Thyroid gland (tissue), 4 donors: ENCODE results near the gene ARMC3. TPM values are rescaled to one million over a fixed set of nuclear protein-coding genes. Genes with fewer than 3 reads are reported as not detected.
"Not testable (repeated sequence)": the region's sequence is repeated elsewhere in the genome, so short reads cannot be mapped to it uniquely, and the experiment has no call there.

Experiments
- DNase-seq, 2 donors: peaks; one replicate each; pipeline ENCODE4 v3.0.0-alpha.2; 2019
- H3K27ac ChIP-seq, 3 donors: fragments of 200-600 bp; sonication (generic); 1 replicate in 2 of 3; 2 replicates in 1 of 3; pipeline ENCODE4 v1.5.1; 2016 to 2019; ENCODE audit warnings: mild to moderate bottlenecking in 1 of 3, moderate library complexity in 1 of 3
- H3K27me3 ChIP-seq: fragments of 200-600 bp; sonication (generic); one replicate; pipeline ENCODE4 v1.5.1; 2019
- H3K36me3 ChIP-seq, 2 donors: fragments of 200-600 bp; sonication (generic); one replicate each; pipeline ENCODE4 v1.5.1; 2016 to 2019
- H3K4me1 ChIP-seq, 2 donors: fragments of 200-600 bp; sonication (generic); one replicate each; pipeline ENCODE4 v1.5.1; 2017 to 2019
- H3K4me3 ChIP-seq, 3 donors: fragments of 200-600 bp; sonication (generic); replicated peaks in 1 of 3; 1 replicate in 2 of 3; 2 replicates in 1 of 3; pipeline ENCODE4 v1.5.1; 2016; ENCODE audit warnings: mild to moderate bottlenecking in 1 of 3
- H3K9me3 ChIP-seq: fragments of 200-600 bp; sonication (generic); one replicate; pipeline ENCODE4 v1.5.1; 2017
- POLR2A ChIP-seq, 2 donors: fragments of 450-650 bp; IDR thresholded peaks; one replicate each; pipeline ENCODE4 v1.6.1; 2017; ENCODE audit warnings: antibody characterized with exemption in 2 of 2, mild to moderate bottlenecking in 2 of 2, moderate library complexity in 1 of 2
- whole genome bisulfite sequencing, 2 donors: methylation state at CpG; one replicate each; pipeline ENCODE4 v1.1.5; 2017; 5-methylcytosine and 5-hydroxymethylcytosine counted together
- intact Hi-C: fragments of 100-400 bp; cut with DNase I; formaldehyde crosslinking; loops from one replicate; pipeline ENCODE4 v1.15.1; 2023
- total RNA-seq, 4 donors: library from RNA; depleted of rRNA; stranded (reverse); fragments of >200 nt; gene quantifications; one replicate each; pipeline ENCODE4 v1.2.3, GENCODE V29; 2016
- TF ChIP-seq, protein P1 (sequence below), 6 experiments: fragments of 200-600 bp in 3 of 6; fragments of 450-650 bp in 3 of 6; sonication (generic) in 3 of 6; IDR thresholded peaks; one replicate each; pipeline ENCODE4 v1.5.1; 2016 to 2019; ENCODE audit warnings: antibody characterized with exemption in 6 of 6, mild to moderate bottlenecking in 2 of 6, inconsistent platforms in 1 of 6, moderate library complexity in 1 of 6

The ARMC3 gene
- total RNA-seq, 4 donors from 2014 or later, result 0.13 to 0.73 (median 0.51) TPM

DNA sequence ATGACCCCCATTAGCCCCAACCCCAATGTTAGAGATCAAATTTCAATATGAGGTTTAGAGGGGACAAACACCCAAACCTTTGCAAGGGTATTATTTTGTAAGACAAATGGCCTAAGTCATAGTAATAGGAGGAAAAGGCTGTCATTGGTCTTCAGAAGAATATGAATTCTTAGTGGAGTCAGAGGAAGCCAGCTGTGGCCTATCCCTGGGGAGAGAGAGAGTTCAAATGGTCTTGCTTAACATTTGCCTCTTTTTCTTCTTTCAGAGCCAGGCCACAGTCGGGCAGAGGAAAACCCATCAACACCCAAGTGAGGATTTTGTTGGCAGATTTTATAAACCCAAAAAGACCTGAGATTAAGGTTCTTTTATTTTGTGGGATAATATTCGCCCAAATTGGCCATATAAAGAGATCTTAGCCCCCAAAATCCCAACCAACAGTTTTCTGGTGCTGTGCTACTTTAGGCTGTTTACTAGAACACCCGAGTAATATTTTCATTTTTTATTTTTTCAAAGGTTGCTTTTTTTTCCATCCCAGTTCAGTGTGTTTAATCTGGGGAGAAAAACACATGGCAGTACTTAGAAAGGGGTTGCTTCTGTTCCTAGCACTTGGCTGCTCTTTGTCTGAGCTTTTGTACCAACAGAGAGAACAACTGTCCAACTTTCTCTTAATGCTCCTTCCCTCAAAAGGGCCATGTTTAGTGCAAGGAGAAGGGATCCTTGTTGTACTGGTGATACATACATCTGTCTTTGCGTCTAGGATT lies 26.8 kb upstream of the ARMC3 start:
- intact Hi-C loops, result no loop called here
- Histone ChIP-seq H3K9me3 (no peaks in the 10 kb centered on the region), H3K36me3 (no peaks in the 10 kb centered on the region), H3K4me3 (no peak overlapping the region), H3K4me1 (no peaks in the 10 kb centered on the region), H3K27ac (no peak overlapping the region), H3K27me3 (no peaks in the 10 kb centered on the region)
- DNase-seq, result no peak
- 73 to 79% methylated on average over 4 of the region's 4 CpGs for WGBS, 2 donors
- TF ChIP-seq, protein P1, sequence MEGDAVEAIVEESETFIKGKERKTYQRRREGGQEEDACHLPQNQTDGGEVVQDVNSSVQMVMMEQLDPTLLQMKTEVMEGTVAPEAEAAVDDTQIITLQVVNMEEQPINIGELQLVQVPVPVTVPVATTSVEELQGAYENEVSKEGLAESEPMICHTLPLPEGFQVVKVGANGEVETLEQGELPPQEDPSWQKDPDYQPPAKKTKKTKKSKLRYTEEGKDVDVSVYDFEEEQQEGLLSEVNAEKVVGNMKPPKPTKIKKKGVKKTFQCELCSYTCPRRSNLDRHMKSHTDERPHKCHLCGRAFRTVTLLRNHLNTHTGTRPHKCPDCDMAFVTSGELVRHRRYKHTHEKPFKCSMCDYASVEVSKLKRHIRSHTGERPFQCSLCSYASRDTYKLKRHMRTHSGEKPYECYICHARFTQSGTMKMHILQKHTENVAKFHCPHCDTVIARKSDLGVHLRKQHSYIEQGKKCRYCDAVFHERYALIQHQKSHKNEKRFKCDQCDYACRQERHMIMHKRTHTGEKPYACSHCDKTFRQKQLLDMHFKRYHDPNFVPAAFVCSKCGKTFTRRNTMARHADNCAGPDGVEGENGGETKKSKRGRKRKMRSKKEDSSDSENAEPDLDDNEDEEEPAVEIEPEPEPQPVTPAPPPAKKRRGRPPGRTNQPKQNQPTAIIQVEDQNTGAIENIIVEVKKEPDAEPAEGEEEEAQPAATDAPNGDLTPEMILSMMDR (IDR thresholded peaks at IDR 0.05), result no peak
- no peak for TF ChIP-seq POLR2A (IDR thresholded peaks at IDR 0.05)

DNA sequence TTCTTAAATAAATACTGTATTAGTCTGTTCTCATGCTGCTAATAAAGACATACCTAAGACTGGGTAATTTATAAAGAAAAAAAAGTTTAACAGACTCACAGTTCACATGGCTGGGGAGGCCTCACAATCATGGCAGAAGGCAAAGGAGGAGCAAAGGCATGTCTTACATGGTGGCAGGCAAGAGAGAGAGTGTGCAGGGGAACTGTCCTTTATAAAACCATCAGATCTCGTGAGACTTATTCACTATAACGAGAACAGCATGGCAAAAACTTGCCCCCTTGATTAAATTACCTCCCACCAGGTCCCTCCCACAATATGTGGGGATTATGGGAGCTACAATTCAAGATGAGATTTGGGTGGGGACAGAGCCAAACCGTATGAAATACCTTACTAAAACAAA lies 25.7 kb upstream of the ARMC3 start:
- H3K27ac ChIP-seq, intact Hi-C loops, H3K4me3 ChIP-seq, H3K27me3 ChIP-seq, H3K9me3 ChIP-seq, H3K36me3 ChIP-seq, H3K4me1 ChIP-seq, DNase-seq: not testable (repeated sequence)
- 85 to 89% methylated on average over 3 of the region's 3 CpGs for WGBS, 2 donors

DNA sequence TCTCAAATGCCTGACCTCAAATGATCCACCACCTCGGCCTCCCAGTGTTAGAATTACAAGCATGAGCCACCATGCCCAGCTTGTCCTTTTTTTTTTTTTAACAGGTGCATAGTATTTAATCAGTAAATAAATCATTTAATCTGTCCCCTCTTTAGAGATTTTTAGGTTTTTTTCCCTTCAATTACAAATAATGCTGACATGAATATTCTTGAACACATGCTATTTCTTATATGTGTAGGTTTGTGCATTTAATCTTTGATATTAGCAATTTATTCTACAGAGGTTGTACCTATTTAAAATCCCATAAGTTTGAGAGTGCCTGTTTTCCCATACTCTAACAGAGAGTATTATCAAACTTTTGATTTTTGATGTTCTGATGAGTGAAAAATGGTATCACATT lies 24.2 kb upstream of the ARMC3 start:
- 87 to 95% methylated on average over 1 of the region's 1 CpG for WGBS, 2 donors
- H3K4me3 ChIP-seq, result no peak overlapping the region
- no peaks in the 10 kb centered on the region for H3K36me3 ChIP-seq
- H3K9me3 ChIP-seq, result no peaks in the 10 kb centered on the region
- no peaks in the 10 kb centered on the region for H3K27me3 ChIP-seq
- H3K27ac ChIP-seq, result no peak overlapping the region
- H3K4me1 ChIP-seq, result no peaks in the 10 kb centered on the region
- intact Hi-C loops, result no loop called here
- DNase-seq, result no peak
- TF ChIP-seq POLR2A (IDR thresholded peaks at IDR 0.05), result no peak
- TF ChIP-seq, protein P1 (IDR thresholded peaks at IDR 0.05), result no peak

DNA sequence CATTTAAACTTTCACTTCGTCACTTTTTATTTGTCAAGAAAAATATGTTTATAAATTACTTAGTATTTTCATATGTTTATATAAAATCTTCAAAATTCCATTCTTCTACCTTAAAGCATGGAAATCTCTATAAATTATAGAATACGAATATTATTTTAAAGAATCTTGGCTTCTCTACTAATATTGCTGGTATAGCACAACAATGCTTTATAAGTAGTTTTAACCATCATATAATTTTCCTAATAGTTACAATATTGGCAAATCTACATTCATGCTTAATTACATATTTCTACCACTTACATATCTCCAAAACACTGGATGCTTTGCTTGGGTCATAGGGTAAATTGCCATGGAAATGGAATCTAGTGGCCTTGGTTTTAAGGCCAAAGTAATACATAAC lies 21.1 kb upstream of the ARMC3 start:
- Histone ChIP-seq H3K27ac (no peak overlapping the region), H3K4me3 (no peak overlapping the region), H3K4me1 (no peaks in the 10 kb centered on the region), H3K9me3 (no peaks in the 10 kb centered on the region), H3K27me3 (no peaks in the 10 kb centered on the region), H3K36me3 (no peaks in the 10 kb centered on the region)
- intact Hi-C loops, result no loop called here
- no peak for DNase-seq
- TF ChIP-seq POLR2A (IDR thresholded peaks at IDR 0.05), result no peak
- TF ChIP-seq, protein P1 (IDR thresholded peaks at IDR 0.05), result no peak
- WGBS, 2 donors, result 93 to 96% methylated on average over 2 of the region's 2 CpGs

DNA sequence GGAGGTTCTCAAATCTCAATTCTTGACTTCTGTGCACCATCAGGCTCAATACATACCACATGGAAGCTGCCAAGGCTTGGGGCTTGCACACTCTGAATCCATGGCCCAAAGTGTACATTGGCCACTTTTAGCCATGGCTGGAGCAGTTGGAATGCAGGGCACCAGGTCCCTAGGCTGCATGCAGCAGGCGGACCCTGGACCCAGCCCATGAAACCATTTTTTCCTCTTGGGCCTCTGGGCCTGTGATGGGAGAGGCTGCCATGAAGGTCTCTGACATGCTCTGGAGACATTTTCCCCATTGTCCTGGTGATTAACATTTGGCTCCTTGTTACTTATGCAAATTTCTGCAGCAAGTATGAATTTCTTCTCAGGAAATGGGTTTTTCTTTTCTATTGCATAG lies 19.0 kb upstream of the ARMC3 start:
- intact Hi-C loops, result no loop called here
- 89 to 94% methylated on average over 1 of the region's 1 CpG for WGBS, 2 donors
- Histone ChIP-seq H3K36me3 (no peaks in the 10 kb centered on the region), H3K4me3 (no peak overlapping the region), H3K9me3 (no peaks in the 10 kb centered on the region), H3K4me1 (no peaks in the 10 kb centered on the region), H3K27ac (no peak overlapping the region), H3K27me3 (no peaks in the 10 kb centered on the region)
- no peak for TF ChIP-seq POLR2A (IDR thresholded peaks at IDR 0.05)
- TF ChIP-seq, protein P1 (IDR thresholded peaks at IDR 0.05), result no peak
- DNase-seq, result no peak

DNA sequence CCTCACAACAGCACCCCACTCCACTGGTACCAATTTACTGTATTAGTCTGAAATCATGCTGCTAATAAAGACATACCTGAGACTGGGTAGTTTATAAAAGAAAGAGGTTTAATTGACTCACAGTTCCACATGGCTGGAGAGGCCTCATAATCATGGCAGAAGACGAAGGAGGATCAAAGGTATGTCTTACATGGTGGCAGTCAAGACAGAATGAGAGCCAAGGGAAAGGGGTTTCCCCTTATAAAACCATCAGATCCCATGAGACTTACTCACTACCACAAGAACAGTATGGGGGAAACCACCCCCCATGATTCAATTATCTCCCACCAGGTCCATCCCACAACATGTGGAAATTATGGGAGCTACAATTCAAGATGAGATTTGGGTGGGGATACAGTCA lies 18.2 kb upstream of the ARMC3 start:
- H3K4me1 ChIP-seq, DNase-seq, H3K36me3 ChIP-seq, intact Hi-C loops, H3K9me3 ChIP-seq, H3K27me3 ChIP-seq, H3K27ac ChIP-seq, H3K4me3 ChIP-seq: not testable (repeated sequence)
- WGBS, 2 donors, result 85 to 86% methylated on average over 1 of the region's 1 CpG
